Measurements from ENCODE around the gene RAD54L2.
"Not testable (repeated sequence)": the region's sequence is repeated elsewhere in the genome, so short reads cannot be mapped to it uniquely, and the experiment has no call there.

Gene RAD54L2

GRCh38 chr3:51557993-51558392 is 19.5 kb downstream of the RAD54L2 start:
- H3K4ac ChIP-seq (ENCODE audit: low read depth in 1 of 2, low read length in 2 of 2): no peak overlapping the region
- no peak for DNase-seq
- no peak overlapping the region for H3K23ac ChIP-seq (ENCODE audit: low read length in 2 of 2)
- no peaks in the 10 kb centered on the region for H3K9me3 ChIP-seq (ENCODE audit: control insufficient read depth, low read length)
- H3K79me1 ChIP-seq (replicated peaks; ENCODE audit: low read length, poor library complexity, severe bottlenecking): peaks cover 43% of the 10 kb centered on the region
- H3K18ac ChIP-seq (ENCODE audit: low read depth in 1 of 2, low read length in 2 of 2): no peak overlapping the region
- no peaks in the 10 kb centered on the region for H3K4me1 ChIP-seq (ENCODE audit: control insufficient read depth, insufficient read depth, low read depth, low read length)
- H2BK5ac ChIP-seq (ENCODE audit: low read depth, low read length, poor library complexity, severe bottlenecking): no peak overlapping the region
- H2AK5ac ChIP-seq (ENCODE audit: low read length, severe bottlenecking): no peak overlapping the region
- no peak overlapping the region for H3K27ac ChIP-seq (ENCODE audit: low read length, poor library complexity, severe bottlenecking)
- no peaks in the 10 kb centered on the region for H3K27me3 ChIP-seq (ENCODE audit: control insufficient read depth in 1 of 2, insufficient read depth in 1 of 2, low read length in 2 of 2)
- peaks cover 10 to 26% of the 10 kb centered on the region in 2 experiments for H3K36me3 ChIP-seq (ENCODE audit: control insufficient read depth in 1 of 2, insufficient read depth in 2 of 2, low read depth in 1 of 2, low read length in 2 of 2)
- H2BK120ac ChIP-seq (ENCODE audit: low read depth, low read length): no peak overlapping the region
- no peak overlapping the region for H2BK12ac ChIP-seq (ENCODE audit: low read length in 2 of 2)
- 94% methylated on average over 2 of the region's 5 CpGs for WGBS
- no peak overlapping the region for H2AFZ ChIP-seq (ENCODE audit: low read depth, low read length)
- H3K4me2 ChIP-seq (ENCODE audit: low read length, poor library complexity, severe bottlenecking): no peak overlapping the region
- no peak overlapping the region for H3K14ac ChIP-seq (ENCODE audit: low read length in 2 of 2)
- no peak overlapping the region for H3K9ac ChIP-seq (ENCODE audit: low read length)
- H3K4me3 ChIP-seq (ENCODE audit: insufficient read depth in 1 of 2, low read depth in 1 of 2, low read length in 2 of 2): no peak overlapping the region
- H4K91ac ChIP-seq (ENCODE audit: low read length): no peak overlapping the region
- H2BK15ac ChIP-seq (ENCODE audit: low read depth, poor library complexity, severe bottlenecking): no peak overlapping the region
- H4K8ac ChIP-seq (ENCODE audit: low read length): no peak overlapping the region

- Histone ChIP-seq H2BK120ac (ENCODE audit: low read depth, low read length) (no peak overlapping the region), H3K9me3 (ENCODE audit: control insufficient read depth, low read length) (no peaks in the 10 kb centered on the region), H3K4ac (ENCODE audit: low read depth in 1 of 2, low read length in 2 of 2) (no peak overlapping the region), H3K79me1 (replicated peaks; ENCODE audit: low read length, poor library complexity, severe bottlenecking) (peaks cover 40% of the 10 kb centered on the region), H4K91ac (ENCODE audit: low read length) (no peak overlapping the region), H3K4me1 (ENCODE audit: control insufficient read depth, insufficient read depth, low read depth, low read length) (no peaks in the 10 kb centered on the region), H3K27me3 (ENCODE audit: control insufficient read depth in 1 of 2, insufficient read depth in 1 of 2, low read length in 2 of 2) (no peaks in the 10 kb centered on the region), H3K9ac (ENCODE audit: low read length) (peak overlapping the region; percentile 9), H2BK5ac (ENCODE audit: low read depth, low read length, poor library complexity, severe bottlenecking) (no peak overlapping the region), H3K27ac (ENCODE audit: low read length, poor library complexity, severe bottlenecking) (no peak overlapping the region), H3K4me2 (ENCODE audit: low read length, poor library complexity, severe bottlenecking) (no peak overlapping the region), H2BK15ac (ENCODE audit: low read depth, poor library complexity, severe bottlenecking) (no peak overlapping the region), H3K14ac (ENCODE audit: low read length in 2 of 2) (no peak overlapping the region), H2BK12ac (ENCODE audit: low read length in 2 of 2) (no peak overlapping the region), H3K23ac (ENCODE audit: low read length in 2 of 2) (no peak overlapping the region), H3K18ac (ENCODE audit: low read depth in 1 of 2, low read length in 2 of 2) (no peak overlapping the region), H2AFZ (ENCODE audit: low read depth, low read length) (no peak overlapping the region), H3K4me3 (ENCODE audit: insufficient read depth in 1 of 2, low read depth in 1 of 2, low read length in 2 of 2) (no peak overlapping the region), H3K36me3 (ENCODE audit: control insufficient read depth in 1 of 2, insufficient read depth in 2 of 2, low read depth in 1 of 2, low read length in 2 of 2) (peaks cover 6 to 18% of the 10 kb centered on the region in 2 experiments), H2AK5ac (ENCODE audit: low read length, severe bottlenecking) (no peak overlapping the region), H4K8ac (ENCODE audit: low read length) (no peak overlapping the region)
- 92% methylated on average over 4 of the region's 4 CpGs for WGBS
- peak; percentile 37 for DNase-seq
Measured at GRCh38 chr3:51559411-51559888, 20.9 kb downstream of the RAD54L2 start.

- no peak overlapping the region for H3K4me2 ChIP-seq (ENCODE audit: low read length, poor library complexity, severe bottlenecking)
- H2BK15ac ChIP-seq (ENCODE audit: low read depth, poor library complexity, severe bottlenecking): no peak overlapping the region
- H3K4ac ChIP-seq (ENCODE audit: low read depth in 1 of 2, low read length in 2 of 2): no peak overlapping the region
- H3K27ac ChIP-seq (ENCODE audit: low read length, poor library complexity, severe bottlenecking): no peak overlapping the region
- no peak overlapping the region for H2BK5ac ChIP-seq (ENCODE audit: low read depth, low read length, poor library complexity, severe bottlenecking)
- H4K8ac ChIP-seq (ENCODE audit: low read length): no peak overlapping the region
- peaks cover 6 to 14% of the 10 kb centered on the region in 2 experiments for H3K36me3 ChIP-seq (ENCODE audit: control insufficient read depth in 1 of 2, insufficient read depth in 2 of 2, low read depth in 1 of 2, low read length in 2 of 2)
- DNase-seq: no peak
- no peak overlapping the region for H3K14ac ChIP-seq (ENCODE audit: low read length in 2 of 2)
- no peaks in the 10 kb centered on the region for H3K9me3 ChIP-seq (ENCODE audit: control insufficient read depth, low read length)
- peaks cover 36% of the 10 kb centered on the region for H3K79me1 ChIP-seq (replicated peaks; ENCODE audit: low read length, poor library complexity, severe bottlenecking)
- no peak overlapping the region for H2AFZ ChIP-seq (ENCODE audit: low read depth, low read length)
- H2BK12ac ChIP-seq (ENCODE audit: low read length in 2 of 2): no peak overlapping the region
- no peaks in the 10 kb centered on the region for H3K4me1 ChIP-seq (ENCODE audit: control insufficient read depth, insufficient read depth, low read depth, low read length)
- H3K4me3 ChIP-seq (ENCODE audit: insufficient read depth in 1 of 2, low read depth in 1 of 2, low read length in 2 of 2): no peak overlapping the region
- H2AK5ac ChIP-seq (ENCODE audit: low read length, severe bottlenecking): no peak overlapping the region
- H2BK120ac ChIP-seq (ENCODE audit: low read depth, low read length): no peak overlapping the region
- H4K91ac ChIP-seq (ENCODE audit: low read length): no peak overlapping the region
- no peaks in the 10 kb centered on the region for H3K27me3 ChIP-seq (ENCODE audit: control insufficient read depth in 1 of 2, insufficient read depth in 1 of 2, low read length in 2 of 2)
- peak overlapping the region; percentile 9 for H3K9ac ChIP-seq (ENCODE audit: low read length)
- H3K23ac ChIP-seq (ENCODE audit: low read length in 2 of 2): no peak overlapping the region
- peak overlapping the region in 1 of 2 experiments; percentile 34 for H3K18ac ChIP-seq (ENCODE audit: low read depth in 1 of 2, low read length in 2 of 2)
Measured at GRCh38 chr3:51559961-51560360, 21.4 kb downstream of the RAD54L2 start.

- H3K79me1 ChIP-seq (replicated peaks; ENCODE audit: low read length, poor library complexity, severe bottlenecking): peaks cover 36% of the 10 kb centered on the region
Measured at GRCh38 chr3:51562403-51562802, 23.9 kb downstream of the RAD54L2 start.

More at GRCh38 chr3:51562403-51562802, 23.9 kb downstream of the RAD54L2 start:
- not testable (repeated sequence) for DNase-seq; H3K27me3 ChIP-seq (ENCODE audit: control insufficient read depth in 1 of 2, insufficient read depth in 1 of 2, low read length in 2 of 2); H3K36me3 ChIP-seq (ENCODE audit: control insufficient read depth in 1 of 2, insufficient read depth in 2 of 2, low read depth in 1 of 2, low read length in 2 of 2); H3K18ac ChIP-seq (ENCODE audit: low read depth in 1 of 2, low read length in 2 of 2); H3K23ac ChIP-seq (ENCODE audit: low read length in 2 of 2); H3K4me2 ChIP-seq (ENCODE audit: low read length, poor library complexity, severe bottlenecking); H2AFZ ChIP-seq (ENCODE audit: low read depth, low read length); H3K14ac ChIP-seq (ENCODE audit: low read length in 2 of 2); H2BK120ac ChIP-seq (ENCODE audit: low read depth, low read length); H3K9me3 ChIP-seq (ENCODE audit: control insufficient read depth, low read length); H2AK5ac ChIP-seq (ENCODE audit: low read length, severe bottlenecking); H3K9ac ChIP-seq (ENCODE audit: low read length); H3K27ac ChIP-seq (ENCODE audit: low read length, poor library complexity, severe bottlenecking); H3K4me1 ChIP-seq (ENCODE audit: control insufficient read depth, insufficient read depth, low read depth, low read length); H4K91ac ChIP-seq (ENCODE audit: low read length); H2BK15ac ChIP-seq (ENCODE audit: low read depth, poor library complexity, severe bottlenecking); H4K8ac ChIP-seq (ENCODE audit: low read length); H2BK12ac ChIP-seq (ENCODE audit: low read length in 2 of 2); H2BK5ac ChIP-seq (ENCODE audit: low read depth, low read length, poor library complexity, severe bottlenecking); H3K4ac ChIP-seq (ENCODE audit: low read depth in 1 of 2, low read length in 2 of 2); H3K4me3 ChIP-seq (ENCODE audit: insufficient read depth in 1 of 2, low read depth in 1 of 2, low read length in 2 of 2)
- WGBS: 99% methylated on average over 4 of the region's 4 CpGs
